ENCODE results near the gene PRDM15.

PRDM15 gene

GRCh38 chr21:41897047-41897669 is 18.0 kb upstream of the PRDM15 start:
- no peak for DNase-seq (ENCODE audit: low read depth)
- no peak for TF ChIP-seq CTCF (IDR thresholded peaks at IDR 0.05; ENCODE audit: control insufficient read depth, insufficient read depth, low read depth, low read length, missing control alignments)
- no peak overlapping the region for H3K4me3 ChIP-seq (ENCODE audit: control insufficient read depth, low read depth, low read length)

DNA sequence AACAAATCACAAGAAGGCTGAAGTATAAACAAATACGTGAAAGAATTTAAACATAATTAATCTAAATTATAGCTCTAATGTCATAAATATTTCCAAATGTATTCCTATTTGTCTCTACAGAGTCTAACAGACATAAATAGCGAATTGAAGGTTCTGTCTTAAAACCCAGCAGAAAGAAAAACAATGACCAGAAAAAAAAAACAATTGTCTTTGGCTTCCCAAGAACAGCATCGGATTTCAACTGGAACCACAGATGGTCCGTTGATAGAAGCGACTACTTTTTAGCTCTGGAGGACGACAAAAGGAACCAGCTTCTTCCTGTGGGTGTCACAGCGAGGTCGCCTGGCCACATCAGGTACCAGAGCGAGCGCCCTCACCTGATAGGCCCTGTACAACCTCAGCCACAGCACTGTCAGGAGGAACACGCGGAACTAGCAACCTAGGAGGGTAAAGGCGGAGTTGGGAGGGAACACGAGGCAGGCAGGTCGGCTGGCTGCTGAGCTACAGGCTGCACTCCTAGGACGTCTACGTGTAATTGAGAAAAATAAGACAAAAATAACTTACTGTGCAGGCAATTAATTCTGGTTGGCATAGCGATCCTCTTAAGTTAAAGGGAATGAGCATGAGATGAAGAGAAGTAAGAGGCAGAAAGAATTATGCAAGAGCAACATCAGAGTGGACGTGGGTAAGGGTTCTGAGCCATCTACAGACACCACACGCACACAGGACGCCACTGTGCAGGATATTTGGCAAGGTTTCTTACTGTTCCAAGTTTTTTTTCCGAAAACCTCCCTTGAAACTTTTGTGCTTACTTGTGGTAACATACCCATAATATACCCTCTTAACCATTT is 16.7 kb upstream of the PRDM15 start:
- TF ChIP-seq CTCF (IDR thresholded peaks at IDR 0.05; ENCODE audit: control insufficient read depth, insufficient read depth, low read depth, low read length, missing control alignments), result no peak
- DNase-seq (ENCODE audit: low read depth), result no peak
- H3K4me3 ChIP-seq (ENCODE audit: control insufficient read depth, low read depth, low read length), result no peak overlapping the region

GRCh38 chr21:41894922-41895557 is 15.9 kb upstream of the PRDM15 start:
- no peak overlapping the region for H3K4me3 ChIP-seq (ENCODE audit: control insufficient read depth, low read depth, low read length)
- DNase-seq (ENCODE audit: low read depth), result no peak
- TF ChIP-seq CTCF (IDR thresholded peaks at IDR 0.05; ENCODE audit: control insufficient read depth, insufficient read depth, low read depth, low read length, missing control alignments), result no peak

GRCh38 chr21:41894511-41894910 is 15.4 kb upstream of the PRDM15 start:
- H3K4me3 ChIP-seq (ENCODE audit: control insufficient read depth, low read depth, low read length), result no peak overlapping the region
- TF ChIP-seq CTCF (IDR thresholded peaks at IDR 0.05; ENCODE audit: control insufficient read depth, insufficient read depth, low read depth, low read length, missing control alignments), result no peak
- no peak for DNase-seq (ENCODE audit: low read depth)

GRCh38 chr21:41892726-41893125 is 13.6 kb upstream of the PRDM15 start:
- H3K4me3 ChIP-seq (ENCODE audit: control insufficient read depth, low read depth, low read length), result no peak overlapping the region
- DNase-seq (ENCODE audit: low read depth), result no peak
- no peak for TF ChIP-seq CTCF (IDR thresholded peaks at IDR 0.05; ENCODE audit: control insufficient read depth, insufficient read depth, low read depth, low read length, missing control alignments)

DNA sequence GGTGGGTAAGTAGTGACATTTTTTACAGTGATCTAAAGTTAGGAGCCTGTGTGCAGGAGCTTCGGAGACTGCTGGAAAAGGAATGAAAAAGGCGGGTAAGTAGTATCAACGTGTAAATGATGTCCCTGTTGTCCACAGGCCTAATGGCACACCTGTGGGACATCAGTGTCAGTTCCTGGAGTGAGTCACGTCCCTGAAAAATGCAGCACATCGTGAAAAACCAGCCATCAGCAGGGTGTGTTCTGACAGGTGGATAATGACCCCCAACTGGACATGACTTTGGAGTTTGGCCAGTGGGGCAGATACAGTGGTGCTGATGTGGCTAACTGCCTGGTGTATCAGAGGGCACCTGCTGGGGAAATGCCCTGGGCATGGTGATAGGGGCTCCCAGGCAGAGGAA is 12.0 kb upstream of the PRDM15 start:
- H3K4me3 ChIP-seq (ENCODE audit: control insufficient read depth, low read depth, low read length), result no peak overlapping the region
- no peak for DNase-seq (ENCODE audit: low read depth)
- no peak for TF ChIP-seq CTCF (IDR thresholded peaks at IDR 0.05; ENCODE audit: control insufficient read depth, insufficient read depth, low read depth, low read length, missing control alignments)
